K562 treated with DMSO at 1 percent for 24 hours (cell line): Measurements from ENCODE around the gene NOX3. TPM values are rescaled to one million over a fixed set of nuclear protein-coding genes. Genes with fewer than 3 reads are reported as not detected.

Source experiments
- total RNA-seq: library from RNA; unstranded; fragments of 300-600 nt; gene quantifications from 2 replicates; pipeline ENCODE4 v1.2.3, GENCODE V29; 2022; ENCODE audit warnings: low read depth; ENCODE audit not compliant: insufficient read depth

Gene NOX3
- not detected in 2 replicates for total RNA-seq

DNA sequence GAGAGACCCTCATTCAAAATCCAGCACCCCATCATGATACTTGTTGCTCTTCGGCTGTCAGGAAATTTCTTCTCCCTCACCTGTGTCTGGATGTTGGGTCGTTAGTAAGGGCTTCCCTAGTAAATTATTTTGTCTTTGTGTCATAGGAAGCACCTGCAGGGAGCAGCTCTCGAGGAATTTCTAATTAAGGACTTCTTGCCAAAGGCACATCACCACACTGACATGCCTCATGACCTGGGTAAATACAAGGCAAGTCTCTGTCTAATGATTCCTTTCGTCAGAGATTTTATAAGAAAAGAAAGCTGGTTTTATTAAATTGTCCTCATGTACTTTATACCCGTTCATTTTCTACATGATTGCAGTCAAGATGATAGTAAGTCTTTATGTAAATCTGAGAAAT, at the start of gene NOX3:
TSS of gene NOX3 (minus strand) at position 74 of the 400 bp plus-strand sequence. CDS start at position 35, 39 bp downstream.

Other genes starting within 250 kb of the NOX3 start
- gene CLDN20, start 191.8 kb downstream of the NOX3 start, total RNA-seq, result not detected in 2 replicates
- gene TFB1M, start 141.4 kb downstream of the NOX3 start, total RNA-seq, result 13.3 and 16.3 TPM in 2 replicates